Measurements from ENCODE around the gene PIH1D2. TPM values are rescaled to one million over a fixed set of nuclear protein-coding genes. Genes with fewer than 3 reads are reported as not detected.

The PIH1D2 gene
- total and polyA plus RNA-seq, 2 of the 4 experiments (the other 2 are of a cell fraction): 1.1 TPM

DNA sequence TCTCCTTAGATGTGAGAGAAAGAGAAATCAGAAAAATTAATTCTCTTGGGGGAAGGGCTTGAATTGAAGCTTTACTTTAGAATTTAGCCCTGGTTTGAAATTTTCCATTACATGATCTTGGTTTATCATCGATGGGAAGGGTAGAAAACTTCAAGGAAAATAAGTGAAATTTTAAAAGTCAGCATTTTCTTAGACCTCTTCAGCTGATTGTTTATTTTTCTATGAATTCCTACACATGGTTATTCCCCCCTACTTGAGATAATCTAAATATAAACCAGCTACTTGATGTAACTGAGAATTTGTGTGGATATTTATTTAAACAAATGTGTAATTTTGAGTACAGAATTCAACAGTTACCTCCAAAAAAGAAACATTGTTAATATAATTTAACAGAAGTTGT is 10.9 kb downstream of the PIH1D2 start:
- dilution Hi-C loops (cut with HindIII; ENCODE audit: low sequenced_read_pairs, unreplicated experiment) (no loop called here), in situ Hi-C loops (cut with MboI; ENCODE audit: low sequenced_read_pairs) (no loop called here), intact Hi-C loops (cut with micrococcal nuclease) (no loop called here)
- Histone ChIP-seq H2BK20ac (ENCODE audit: low read depth, low read length) (no peak overlapping the region), H3K27me3 (ENCODE audit: control insufficient read depth, insufficient read depth, low read length) (no peaks in the 10 kb centered on the region), H3K36me3 (ENCODE audit: control insufficient read depth, insufficient read depth, low read length) (peaks cover 11% of the 10 kb centered on the region), H4K5ac (ENCODE audit: low read depth, low read length) (no peak overlapping the region), H4K20me1 (ENCODE audit: insufficient read depth, low read length) (no peaks in the 10 kb centered on the region), H3K4me3 (ENCODE audit: insufficient read depth, low read depth, low read length) (no peak overlapping the region), H4K8ac (ENCODE audit: low read depth in 2 of 2, low read length in 2 of 2) (no peak overlapping the region), H2BK120ac (ENCODE audit: low read depth, low read length) (no peak overlapping the region), H2BK15ac (ENCODE audit: low read depth, low read length) (no peak overlapping the region), H3K9ac (ENCODE audit: low read depth, low read length) (no peak overlapping the region), H3K14ac (replicated peaks; ENCODE audit: low read depth, low read length) (no peak overlapping the region), H3K9me3 (ENCODE audit: control insufficient read depth, insufficient read depth, low read length) (no peaks in the 10 kb centered on the region), H4K91ac (ENCODE audit: insufficient read depth, low read depth, low read length) (no peak overlapping the region), H3K4me2 (ENCODE audit: low read depth, low read length) (no peak overlapping the region; the same call in 1 of the 2 replicates), H3K23ac (ENCODE audit: low read depth, low read length) (no peak overlapping the region), H3K9me1 (ENCODE audit: insufficient read depth, low read length) (no peaks in the 10 kb centered on the region; the same call in 1 of the 2 replicates), H3K18ac (ENCODE audit: low read depth, low read length) (no peak overlapping the region), H2BK5ac (ENCODE audit: low read depth, low read length, poor library complexity, severe bottlenecking) (no peak overlapping the region), H2AK5ac (ENCODE audit: low read depth, low read length) (no peak overlapping the region), H3K79me1 (ENCODE audit: low read depth in 1 of 2, low read length in 2 of 2) (no peaks in the 10 kb centered on the region), H2AK9ac (replicated peaks; ENCODE audit: low read depth, low read length, poor library complexity) (no peak overlapping the region), H3K27ac (ENCODE audit: insufficient read depth, low read length) (no peak overlapping the region), H3K4me1 (ENCODE audit: control insufficient read depth, insufficient read depth, low read length) (no peaks in the 10 kb centered on the region; the same call in 1 of the 2 replicates), H3K56ac (ENCODE audit: extremely low read depth, insufficient read depth, low read length) (no peak overlapping the region), H3K4ac (ENCODE audit: low read depth, low read length) (no peak overlapping the region), H2AFZ (replicated peaks; ENCODE audit: low read length, poor library complexity) (no peak overlapping the region)
- ATAC-seq (ENCODE audit: low read depth): peak; percentile 65
- WGBS, 2 experiments (ENCODE audit: extremely low coverage in 2 of 2, insufficient read length in 1 of 2): no CpG with 5 or more reads among the region's 1 CpG
- peak; percentile 38 for DNase-seq
- POLR2A ChIA-PET (ENCODE audit: unreplicated experiment): interaction anchor here (0.6 kb wide), 1 partner anchor 23 kb away, joined by 3 read pairs; the partner anchor contains the start of gene TIMM8B
- BruUV-seq (replicated peaks): TSS peak; percentile 93
- CTCF ChIA-PET: interaction anchor here (0.7 to 0.9 kb wide), 2 partner anchors 43 to 217 kb away, joined by 3 read pairs; no protein-coding TSS in a partner anchor
- TF ChIP-seq MAFK (IDR thresholded peaks at IDR 0.05; ENCODE audit: low read depth, low read length): peak; percentile 83
- TF ChIP-seq RFX5 (IDR thresholded peaks at IDR 0.05; ENCODE audit: low read depth, low read length): no peak
